HEK293 (cell line): ENCODE results near the gene CHRM4.

Experiments used
- CTCF ChIA-PET: fragments of 350-600 bp; formaldehyde crosslinking; extraction: SDS; loops from one replicate; lab custom pipeline; 2021; ENCODE audit warnings: antibody characterized with exemption; lab: Yijun Ruan, JAX
- POLR2A ChIA-PET: fragments of 300-600 bp; formaldehyde crosslinking; extraction: SDS; loops from one replicate; lab custom pipeline; 2020; ENCODE audit warnings: antibody characterized with exemption, inconsistent platforms; lab: Yijun Ruan, JAX
- H3K27ac ChIP-seq: fragments of 200-500 bp; sonication (Bioruptor generic); 2 replicates; pipeline ENCODE4 v1.5.1; 2014; ENCODE audit warnings: low read depth, low read length, control low read depth, inconsistent platforms; ENCODE audit errors: extremely low read depth
- H3K36me3 ChIP-seq, 2 experiments: fragments of 200-500 bp in 1 of 2; sonication (Bioruptor generic) in 1 of 2; 1 replicate in 1 of 2; 2 replicates in 1 of 2; pipeline ENCODE4 v1.5.1; 2014 to 2017; ENCODE audit warnings: inconsistent platforms in 2 of 2, low read length in 2 of 2; ENCODE audit not compliant: control insufficient read depth in 2 of 2, insufficient read depth in 1 of 2
- H3K4me1 ChIP-seq: fragments of 200-500 bp; sonication (Bioruptor generic); 2 replicates; pipeline ENCODE4 v1.5.1; 2014; ENCODE audit warnings: mild to moderate bottlenecking, low read length, inconsistent platforms; ENCODE audit not compliant: control insufficient read depth, insufficient read depth
- H3K4me3 ChIP-seq: 2 replicates; pipeline ENCODE4 v1.5.1; 2011; ENCODE audit warnings: low read depth, mild to moderate bottlenecking, control low read depth, low read length, moderate library complexity
- H3K9me3 ChIP-seq: fragments of 200-500 bp; sonication (Bioruptor generic); 2 replicates; pipeline ENCODE4 v1.5.1; 2014; ENCODE audit warnings: low read depth, low read length, inconsistent platforms; ENCODE audit not compliant: control insufficient read depth, insufficient read depth
- KLF9 ChIP-seq: fragments of 450-650 bp; formaldehyde crosslinking; IDR thresholded peaks from 2 replicates; pipeline ENCODE4 v1.5.1; 2016; ENCODE audit warnings: missing biosample characterization, missing genetic modification characterization, low read depth
- MZF1 ChIP-seq: fragments of 450-650 bp; formaldehyde crosslinking; IDR thresholded peaks from 2 replicates; pipeline ENCODE4 v1.5.1; 2017; ENCODE audit warnings: missing biosample characterization, missing genetic modification characterization, borderline replicate concordance
- SCRT2 ChIP-seq: fragments of 450-650 bp; formaldehyde crosslinking; IDR thresholded peaks from 2 replicates; pipeline ENCODE4 v1.5.1; 2016; ENCODE audit warnings: missing biosample characterization, missing genetic modification characterization
- ZFP41 ChIP-seq: fragments of 450-650 bp; formaldehyde crosslinking; IDR thresholded peaks from 2 replicates; pipeline ENCODE4 v1.5.1; 2016; ENCODE audit warnings: missing biosample characterization, missing genetic modification characterization, borderline replicate concordance
- ZIC2 ChIP-seq: fragments of 450-650 bp; formaldehyde crosslinking; IDR thresholded peaks from 2 replicates; pipeline ENCODE4 v1.5.1; 2016; ENCODE audit warnings: missing biosample characterization, missing genetic modification characterization
- ZNF16 ChIP-seq: fragments of 450-650 bp; formaldehyde crosslinking; IDR thresholded peaks from 2 replicates; pipeline ENCODE4 v1.5.1; 2016; ENCODE audit warnings: low read depth, missing biosample characterization, missing genetic modification characterization
- ZNF214 ChIP-seq: fragments of 450-650 bp; formaldehyde crosslinking; IDR thresholded peaks from 2 replicates; pipeline ENCODE4 v1.5.1; 2017; ENCODE audit warnings: missing biosample characterization, mild to moderate bottlenecking, missing genetic modification characterization, borderline replicate concordance
- ZNF274 ChIP-seq, 2 experiments: fragments of 200-500 bp in 1 of 2; fragments of 450-650 bp in 1 of 2; sonication (Bioruptor generic) in 1 of 2; formaldehyde crosslinking in 1 of 2; IDR thresholded peaks; 2 replicates each; pipeline versions ENCODE4 v1.5.1 to v1.6.1; 2014 to 2016; ENCODE audit warnings: borderline replicate concordance in 1 of 2, inconsistent platforms in 1 of 2, low read length in 1 of 2, missing biosample characterization in 1 of 2, missing genetic modification characterization in 1 of 2
- ZNF37A ChIP-seq: fragments of 450-650 bp; IDR thresholded peaks from 2 replicates; pipeline ENCODE4 v1.5.1; 2018; ENCODE audit warnings: missing biosample characterization, missing genetic modification characterization
- ZNF404 ChIP-seq: fragments of 450-650 bp; formaldehyde crosslinking; IDR thresholded peaks from 2 replicates; pipeline ENCODE4 v1.5.1; 2017; ENCODE audit warnings: missing biosample characterization, missing genetic modification characterization
- ZNF561 ChIP-seq: fragments of 450-650 bp; IDR thresholded peaks from 2 replicates; pipeline ENCODE4 v1.5.1; 2018; ENCODE audit warnings: missing biosample characterization, missing genetic modification characterization, borderline replicate concordance
- ZNF626 ChIP-seq: fragments of 450-650 bp; sonication (Bioruptor Pico); formaldehyde crosslinking; IDR thresholded peaks from 2 replicates; pipeline ENCODE4 v1.5.1; 2018; ENCODE audit warnings: missing biosample characterization, missing genetic modification characterization, inconsistent platforms
- TF ChIP-seq, protein P1 (sequence below): fragments of 450-650 bp; formaldehyde crosslinking; IDR thresholded peaks from 2 replicates; pipeline ENCODE4 v1.5.1; 2016; ENCODE audit warnings: missing biosample characterization, missing genetic modification characterization
- TF ChIP-seq, protein P2 (sequence below): fragments of 450-650 bp; formaldehyde crosslinking; IDR thresholded peaks from 2 replicates; pipeline ENCODE4 v1.5.1; 2016; ENCODE audit warnings: missing biosample characterization, missing genetic modification characterization
- TF ChIP-seq, protein P3 (sequence below): fragments of 450-650 bp; formaldehyde crosslinking; IDR thresholded peaks from 2 replicates; pipeline ENCODE4 v1.5.1; 2017; ENCODE audit warnings: missing biosample characterization, missing genetic modification characterization
- TF ChIP-seq, protein P4 (sequence below): fragments of 450-650 bp; formaldehyde crosslinking; IDR thresholded peaks from 2 replicates; pipeline ENCODE4 v1.5.1; 2016; ENCODE audit warnings: missing biosample characterization, missing genetic modification characterization

The CHRM4 gene

DNA sequence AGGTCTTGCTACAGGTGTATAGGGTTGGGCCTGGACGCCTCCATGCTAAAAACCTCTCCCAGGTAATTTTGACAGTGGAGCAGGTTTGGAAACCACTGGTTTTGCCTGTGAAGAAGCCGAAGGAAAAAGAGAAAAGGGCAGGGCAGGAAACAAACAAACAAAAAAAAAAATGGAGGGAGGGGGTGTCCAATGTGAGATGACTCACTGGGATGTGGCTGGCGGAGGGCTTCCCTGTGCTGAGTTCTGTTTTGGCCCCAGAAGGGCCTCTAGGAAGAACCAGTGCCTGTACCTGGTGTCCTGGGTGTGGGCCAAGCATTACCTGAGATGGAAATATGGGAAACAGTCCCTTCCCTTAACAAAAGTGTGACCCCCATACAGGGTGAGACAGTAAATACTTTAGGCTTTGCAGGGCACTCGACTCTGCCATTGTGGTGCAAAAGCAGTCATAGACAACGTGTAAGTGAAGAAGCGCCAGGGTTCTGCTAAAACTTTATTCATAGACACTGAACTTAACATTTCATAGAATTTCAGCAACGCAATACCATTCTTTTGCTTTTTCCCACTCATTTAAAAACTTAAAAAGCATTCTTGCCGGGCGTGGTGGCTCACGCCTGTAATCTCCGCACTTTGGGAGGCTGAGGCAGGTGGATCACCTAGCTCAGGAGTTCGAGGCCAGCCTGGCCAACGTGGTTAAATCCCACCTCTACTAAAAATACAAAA, 53.8 kb downstream of the CHRM4 start:
- H3K36me3 ChIP-seq = no peaks in the 10 kb centered on the region
- peaks cover 6% of the 10 kb centered on the region; the same call in 1 of the 2 replicates for H3K4me1 ChIP-seq
- H3K27ac ChIP-seq = no peak overlapping the region
- no peaks in the 10 kb centered on the region for H3K9me3 ChIP-seq
- TF ChIP-seq KLF9 (tag by site-specific recombination) (no peak), ZNF561 (tag by site-specific recombination) (no peak)
- CTCF ChIA-PET = interaction anchor here (0.7 kb wide), 1 partner anchor 61 kb away, joined by 3 read pairs; no protein-coding TSS in a partner anchor
- H3K4me3 ChIP-seq = no peak overlapping the region
- POLR2A ChIA-PET = no interaction called here

DNA sequence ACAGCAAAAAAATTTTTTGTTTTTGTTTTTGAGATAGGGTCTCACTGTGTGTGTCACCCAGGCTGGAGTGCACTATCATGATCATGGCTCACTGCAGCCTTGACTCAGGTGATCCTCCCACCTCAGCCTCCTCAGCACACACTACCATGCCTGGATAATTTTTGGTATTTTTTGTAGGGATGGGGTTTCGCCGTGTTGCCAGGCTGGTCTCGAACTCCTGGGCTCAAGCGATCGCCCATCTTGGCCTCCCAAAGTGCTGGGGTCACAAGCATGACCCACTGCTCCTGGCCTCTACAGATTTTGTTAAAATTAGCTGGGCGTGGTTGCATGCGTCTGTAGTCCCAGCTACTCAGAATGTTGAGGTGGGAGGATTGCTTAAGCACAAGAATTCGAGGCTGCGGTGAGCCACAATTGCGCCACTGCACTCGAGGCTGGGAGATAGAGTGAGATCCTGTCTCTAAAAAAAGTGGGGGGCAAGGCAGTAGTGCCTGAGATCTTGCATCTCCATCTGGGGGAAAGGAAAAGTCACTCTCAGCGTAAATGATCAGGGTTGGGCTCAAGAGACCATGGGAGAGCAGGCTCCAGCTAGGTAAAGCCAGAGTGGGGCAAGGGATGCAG, 54.9 kb downstream of the CHRM4 start:
- H3K27ac ChIP-seq = no peak overlapping the region
- peaks cover 6% of the 10 kb centered on the region; the same call in 1 of the 2 replicates for H3K4me1 ChIP-seq

DNA sequence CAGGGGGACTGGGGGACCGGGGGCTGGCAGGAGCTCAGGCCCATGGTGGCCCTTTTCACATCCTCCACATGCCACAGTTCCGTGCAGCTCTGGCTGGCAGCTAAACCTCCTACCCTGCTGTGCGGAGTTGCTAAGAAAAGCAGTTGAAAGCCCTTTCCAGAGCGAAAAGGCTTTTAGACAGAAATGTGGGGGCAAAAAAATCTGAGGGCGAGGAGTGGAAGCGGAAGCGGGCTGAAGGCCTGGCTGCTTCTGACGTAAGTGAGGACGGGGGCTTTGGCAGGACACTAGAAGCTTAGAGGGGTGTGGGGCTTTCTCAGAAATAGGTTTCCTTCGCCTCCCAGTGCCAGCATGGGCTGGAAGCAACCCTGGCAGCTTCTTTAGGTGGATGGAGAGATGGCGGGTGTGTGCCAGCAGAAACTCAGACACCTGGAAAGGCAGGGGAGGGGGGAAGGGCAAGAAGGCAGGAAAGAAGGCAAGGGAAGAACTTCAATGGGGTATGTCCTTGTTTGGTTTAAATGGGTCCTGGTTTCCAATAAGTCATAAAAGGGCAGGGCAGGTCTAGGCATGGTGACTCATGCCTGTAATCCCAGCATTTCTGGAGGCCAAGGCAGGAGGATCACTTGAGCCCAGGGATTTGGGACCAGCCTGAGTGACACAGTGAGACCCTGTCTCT, 55.5 kb downstream of the CHRM4 start:
- Histone ChIP-seq H3K9me3 (no peaks in the 10 kb centered on the region), H3K36me3 (no peaks in the 10 kb centered on the region), H3K27ac (no peak overlapping the region), H3K4me1 (peaks cover 6% of the 10 kb centered on the region; the same call in 1 of the 2 replicates), H3K4me3 (no peak overlapping the region)
- TF ChIP-seq, protein P1, sequence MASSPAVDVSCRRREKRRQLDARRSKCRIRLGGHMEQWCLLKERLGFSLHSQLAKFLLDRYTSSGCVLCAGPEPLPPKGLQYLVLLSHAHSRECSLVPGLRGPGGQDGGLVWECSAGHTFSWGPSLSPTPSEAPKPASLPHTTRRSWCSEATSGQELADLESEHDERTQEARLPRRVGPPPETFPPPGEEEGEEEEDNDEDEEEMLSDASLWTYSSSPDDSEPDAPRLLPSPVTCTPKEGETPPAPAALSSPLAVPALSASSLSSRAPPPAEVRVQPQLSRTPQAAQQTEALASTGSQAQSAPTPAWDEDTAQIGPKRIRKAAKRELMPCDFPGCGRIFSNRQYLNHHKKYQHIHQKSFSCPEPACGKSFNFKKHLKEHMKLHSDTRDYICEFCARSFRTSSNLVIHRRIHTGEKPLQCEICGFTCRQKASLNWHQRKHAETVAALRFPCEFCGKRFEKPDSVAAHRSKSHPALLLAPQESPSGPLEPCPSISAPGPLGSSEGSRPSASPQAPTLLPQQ = 0 out of 2 replicates have a peak, but pooled peaks have one; percentile 27
- TF ChIP-seq, protein P2, sequence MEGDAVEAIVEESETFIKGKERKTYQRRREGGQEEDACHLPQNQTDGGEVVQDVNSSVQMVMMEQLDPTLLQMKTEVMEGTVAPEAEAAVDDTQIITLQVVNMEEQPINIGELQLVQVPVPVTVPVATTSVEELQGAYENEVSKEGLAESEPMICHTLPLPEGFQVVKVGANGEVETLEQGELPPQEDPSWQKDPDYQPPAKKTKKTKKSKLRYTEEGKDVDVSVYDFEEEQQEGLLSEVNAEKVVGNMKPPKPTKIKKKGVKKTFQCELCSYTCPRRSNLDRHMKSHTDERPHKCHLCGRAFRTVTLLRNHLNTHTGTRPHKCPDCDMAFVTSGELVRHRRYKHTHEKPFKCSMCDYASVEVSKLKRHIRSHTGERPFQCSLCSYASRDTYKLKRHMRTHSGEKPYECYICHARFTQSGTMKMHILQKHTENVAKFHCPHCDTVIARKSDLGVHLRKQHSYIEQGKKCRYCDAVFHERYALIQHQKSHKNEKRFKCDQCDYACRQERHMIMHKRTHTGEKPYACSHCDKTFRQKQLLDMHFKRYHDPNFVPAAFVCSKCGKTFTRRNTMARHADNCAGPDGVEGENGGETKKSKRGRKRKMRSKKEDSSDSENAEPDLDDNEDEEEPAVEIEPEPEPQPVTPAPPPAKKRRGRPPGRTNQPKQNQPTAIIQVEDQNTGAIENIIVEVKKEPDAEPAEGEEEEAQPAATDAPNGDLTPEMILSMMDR (tag by site-specific recombination) = no peak
- TF ChIP-seq ZIC2 (0 out of 2 replicates have a peak, but pooled peaks have one; percentile 22), ZNF214 (no peak)
- POLR2A ChIA-PET = no interaction called here
- CTCF ChIA-PET = interaction anchor here (0.6 to 1.5 kb wide), 4 partner anchors 15 to 96 kb away, joined by 3 to 6 read pairs (median 4); no protein-coding TSS in a partner anchor

More for the DNA sequence above, 54.9 kb downstream of the CHRM4 start:
- Histone ChIP-seq H3K4me3 (no peak overlapping the region), H3K9me3 (no peaks in the 10 kb centered on the region), H3K36me3 (no peaks in the 10 kb centered on the region)
- TF ChIP-seq SCRT2 (tag by site-specific recombination) (no peak), ZNF626 (no peak)
- POLR2A ChIA-PET = no interaction called here
- CTCF ChIA-PET = interaction anchor here (0.6 to 1.5 kb wide), 3 partner anchors 16 to 97 kb away, joined by 3 to 6 read pairs (median 3); no protein-coding TSS in a partner anchor

DNA sequence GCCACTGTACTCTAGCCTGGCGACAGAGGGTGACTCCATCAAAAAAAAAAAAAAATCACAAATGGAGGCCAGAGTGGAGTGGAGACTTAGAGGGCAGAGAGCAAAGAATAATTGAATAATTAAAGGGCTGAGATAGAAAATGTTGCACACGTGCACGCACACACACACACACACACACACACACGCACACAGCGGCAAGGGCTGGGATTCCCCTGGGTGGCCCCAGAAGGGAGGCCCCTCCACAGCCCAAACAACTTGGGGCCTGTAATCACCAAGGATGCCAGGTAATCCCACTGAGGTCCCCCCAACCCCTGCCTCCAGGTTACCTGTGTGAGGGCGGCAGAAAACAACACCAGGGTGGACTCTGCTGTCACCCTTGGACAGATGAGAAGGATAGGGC, 56.3 kb downstream of the CHRM4 start:
- Histone ChIP-seq H3K9me3 (no peaks in the 10 kb centered on the region), H3K27ac (no peak overlapping the region), H3K36me3 (no peaks in the 10 kb centered on the region), H3K4me3 (no peak overlapping the region), H3K4me1 (peaks cover 6% of the 10 kb centered on the region; the same call in 1 of the 2 replicates)
- POLR2A ChIA-PET = no interaction called here
- CTCF ChIA-PET = interaction anchor here (0.6 to 1.3 kb wide), 4 partner anchors 9 to 88 kb away, joined by 3 to 6 read pairs (median 4); no protein-coding TSS in a partner anchor
- TF ChIP-seq ZFP41 (no peak), ZNF561 (tag by site-specific recombination) (no peak), ZNF37A (tag by site-specific recombination) (no peak), ZNF404 (no peak), ZNF274 (IDR thresholded peaks at IDR 0.05; ENCODE audit: low read length) (no peak), ZNF274 (tag by site-specific recombination; IDR thresholded peaks at IDR 0.05; ENCODE audit: borderline replicate concordance) (no peak), ZNF16 (tag by site-specific recombination) (no peak), MZF1 (no peak)
- TF ChIP-seq, protein P3, sequence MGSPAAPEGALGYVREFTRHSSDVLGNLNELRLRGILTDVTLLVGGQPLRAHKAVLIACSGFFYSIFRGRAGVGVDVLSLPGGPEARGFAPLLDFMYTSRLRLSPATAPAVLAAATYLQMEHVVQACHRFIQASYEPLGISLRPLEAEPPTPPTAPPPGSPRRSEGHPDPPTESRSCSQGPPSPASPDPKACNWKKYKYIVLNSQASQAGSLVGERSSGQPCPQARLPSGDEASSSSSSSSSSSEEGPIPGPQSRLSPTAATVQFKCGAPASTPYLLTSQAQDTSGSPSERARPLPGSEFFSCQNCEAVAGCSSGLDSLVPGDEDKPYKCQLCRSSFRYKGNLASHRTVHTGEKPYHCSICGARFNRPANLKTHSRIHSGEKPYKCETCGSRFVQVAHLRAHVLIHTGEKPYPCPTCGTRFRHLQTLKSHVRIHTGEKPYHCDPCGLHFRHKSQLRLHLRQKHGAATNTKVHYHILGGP (tag by site-specific recombination) = no peak
- TF ChIP-seq, protein P4, sequence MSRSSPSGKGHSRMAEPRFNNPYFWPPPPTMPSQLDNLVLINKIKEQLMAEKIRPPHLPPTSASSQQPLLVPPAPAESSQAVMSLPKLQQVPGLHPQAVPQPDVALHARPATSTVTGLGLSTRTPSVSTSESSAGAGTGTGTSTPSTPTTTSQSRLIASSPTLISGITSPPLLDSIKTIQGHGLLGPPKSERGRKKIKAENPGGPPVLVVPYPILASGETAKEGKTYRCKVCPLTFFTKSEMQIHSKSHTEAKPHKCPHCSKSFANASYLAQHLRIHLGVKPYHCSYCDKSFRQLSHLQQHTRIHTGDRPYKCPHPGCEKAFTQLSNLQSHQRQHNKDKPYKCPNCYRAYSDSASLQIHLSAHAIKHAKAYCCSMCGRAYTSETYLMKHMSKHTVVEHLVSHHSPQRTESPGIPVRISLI (tag by site-specific recombination) = no peak
